Measurements from ENCODE around the gene TMEM51.

The TMEM51 gene

DNA sequence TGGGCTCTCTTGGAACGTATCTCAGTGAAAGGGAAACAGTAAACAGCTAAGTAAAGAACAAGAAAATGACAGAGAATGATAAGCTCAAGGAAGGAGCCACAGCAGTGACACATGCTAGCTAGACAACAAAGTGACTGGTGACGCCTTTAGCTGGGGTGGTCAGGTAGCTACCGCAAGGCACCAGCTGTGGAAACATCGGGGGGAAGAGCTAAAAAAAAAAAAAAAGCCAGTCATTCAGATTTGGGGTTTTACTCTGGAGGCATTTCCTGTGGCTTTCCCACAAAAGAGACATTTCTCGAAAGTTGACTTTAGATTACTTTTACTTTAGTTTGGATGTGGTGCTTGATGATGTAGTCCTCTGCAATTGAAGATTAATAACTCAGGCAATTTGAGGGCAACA lies 95.5 kb downstream of the TMEM51 start:
- DNase-seq, result peak in 3 of 5 experiments; percentile 28 to 94 (median 72)

DNA sequence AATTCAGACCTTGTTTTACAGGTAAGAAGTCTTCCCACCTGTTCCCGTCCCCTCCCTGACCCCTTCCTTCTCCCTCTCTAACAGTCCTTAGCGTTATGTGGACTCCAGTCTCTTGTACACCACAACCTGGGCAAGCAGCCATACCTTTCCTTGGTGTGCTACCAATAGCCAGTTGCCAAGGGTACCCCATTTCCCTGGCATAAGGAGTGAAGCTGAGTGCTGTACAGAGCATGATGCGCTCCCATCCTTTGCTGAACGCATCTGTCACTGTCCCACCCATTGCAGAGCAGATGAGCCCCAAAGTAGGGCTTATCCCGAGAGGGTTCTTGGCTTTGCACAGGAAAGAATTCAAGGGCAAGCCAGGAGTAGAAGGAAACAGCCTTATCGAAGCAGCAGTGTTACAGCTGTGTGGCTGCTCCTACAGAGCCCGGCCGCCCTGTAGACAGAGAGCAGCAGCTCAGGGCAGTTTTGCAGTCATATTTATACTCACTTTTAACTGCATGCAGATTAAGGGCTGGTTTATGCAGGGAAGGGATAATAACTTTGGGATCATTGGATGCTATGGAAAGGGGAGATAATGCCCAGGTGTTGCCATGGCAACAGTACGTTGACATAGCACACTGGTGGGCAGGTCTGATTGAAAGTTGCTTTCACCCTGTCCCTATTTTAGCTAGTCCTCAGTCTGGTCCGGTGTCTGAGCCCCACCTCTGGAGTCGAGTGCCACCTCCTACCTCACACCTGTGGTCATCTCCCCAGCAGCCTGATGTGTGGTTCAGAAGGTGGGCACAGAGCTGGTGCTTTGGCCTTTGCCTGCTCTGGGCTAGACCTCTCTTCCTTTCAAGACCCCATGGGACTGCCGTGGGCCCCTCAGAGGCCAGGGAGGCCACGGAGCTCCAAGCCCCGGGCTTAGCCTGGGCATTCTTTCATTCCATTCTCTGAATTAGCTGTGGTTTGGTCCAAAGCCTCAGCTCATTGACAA lies 98.6 kb downstream of the TMEM51 start:
- no peak for DNase-seq

DNA sequence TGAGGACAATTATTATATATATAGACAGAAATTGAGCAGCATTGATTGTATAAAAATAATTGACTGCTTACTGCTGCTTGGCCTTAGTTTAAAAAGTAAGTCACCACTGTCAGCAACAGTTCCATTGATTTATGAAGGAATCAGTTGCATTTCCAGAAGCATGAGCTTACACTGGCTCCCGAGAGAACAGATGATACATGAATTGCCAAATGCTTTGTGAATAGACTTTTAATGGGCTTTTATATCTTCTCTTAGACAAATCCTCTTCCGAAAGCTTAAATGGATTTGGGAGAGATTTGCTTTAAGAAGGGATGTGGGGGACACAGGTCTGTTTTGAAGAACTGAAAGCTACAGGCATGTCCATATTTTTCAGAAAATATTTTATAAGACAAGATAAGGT lies 101.0 kb downstream of the TMEM51 start:
- no peak for DNase-seq

DNA sequence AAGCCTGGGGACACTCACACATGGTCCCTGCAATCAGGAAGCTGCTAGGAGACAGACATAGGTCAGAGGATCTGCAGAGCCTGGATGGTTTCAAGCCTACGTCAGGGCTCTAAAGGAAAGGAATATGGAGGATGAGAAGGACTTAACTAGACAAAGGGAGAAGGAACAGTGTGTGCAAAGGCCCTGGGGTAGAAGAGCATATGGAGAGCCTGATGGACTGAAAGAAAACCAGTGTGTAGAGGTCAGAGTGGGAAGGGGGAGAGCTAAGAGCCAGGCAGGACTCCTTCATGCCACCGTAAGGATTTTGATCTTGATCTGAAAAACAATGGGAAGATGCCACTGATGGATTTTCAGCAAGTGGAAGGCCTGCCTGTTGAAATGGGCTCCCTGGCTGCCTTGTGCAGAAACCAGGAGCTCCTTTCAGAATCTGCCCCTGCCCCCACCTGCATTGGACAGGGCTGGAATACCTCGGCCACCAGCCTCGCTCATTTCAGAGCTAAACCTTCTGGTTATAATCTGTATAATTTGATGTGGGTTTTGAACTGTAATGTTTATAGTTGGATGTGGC lies 102.1 kb downstream of the TMEM51 start:
- no peak for DNase-seq

DNA sequence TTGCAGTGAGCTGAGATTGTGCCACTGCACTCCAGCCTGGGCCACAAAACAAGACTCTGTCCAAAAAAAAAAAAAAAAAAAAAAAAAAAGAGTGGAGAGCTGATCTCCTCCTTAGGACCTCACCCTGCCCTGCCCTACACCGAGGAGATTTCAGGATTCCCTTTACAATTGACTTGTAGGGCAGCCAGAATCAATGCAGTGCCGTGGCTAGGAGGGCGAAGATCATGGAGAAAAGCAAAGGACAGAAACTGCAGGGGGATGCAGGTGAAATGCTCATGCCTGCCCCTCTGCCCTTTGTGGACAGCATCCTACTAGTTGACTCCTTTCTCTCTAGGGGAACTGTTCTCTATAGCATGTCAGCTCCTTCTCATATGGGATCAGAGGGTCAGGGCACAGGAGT lies 103.0 kb downstream of the TMEM51 start:
- no peak for DNase-seq

DNA sequence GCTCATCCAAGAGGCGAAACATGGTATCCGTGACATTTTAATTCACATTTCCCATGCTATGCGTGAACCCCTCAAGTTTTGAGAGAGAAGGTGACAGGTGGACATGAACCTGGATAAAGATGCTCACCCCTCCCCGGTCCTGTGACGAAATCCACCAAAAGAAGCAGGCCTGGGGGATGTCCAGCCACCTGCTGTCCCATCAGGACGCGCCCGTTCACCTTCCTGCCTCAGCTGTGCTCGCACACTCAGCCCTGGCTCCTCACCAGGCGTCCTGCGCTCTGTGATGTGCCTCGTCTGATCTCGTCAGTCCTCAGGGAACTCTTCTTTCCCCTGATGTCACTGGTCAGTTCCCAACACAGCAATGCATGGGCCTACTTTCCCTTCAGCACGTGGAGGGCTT lies 103.8 kb downstream of the TMEM51 start:
- DNase-seq, result no peak

DNA sequence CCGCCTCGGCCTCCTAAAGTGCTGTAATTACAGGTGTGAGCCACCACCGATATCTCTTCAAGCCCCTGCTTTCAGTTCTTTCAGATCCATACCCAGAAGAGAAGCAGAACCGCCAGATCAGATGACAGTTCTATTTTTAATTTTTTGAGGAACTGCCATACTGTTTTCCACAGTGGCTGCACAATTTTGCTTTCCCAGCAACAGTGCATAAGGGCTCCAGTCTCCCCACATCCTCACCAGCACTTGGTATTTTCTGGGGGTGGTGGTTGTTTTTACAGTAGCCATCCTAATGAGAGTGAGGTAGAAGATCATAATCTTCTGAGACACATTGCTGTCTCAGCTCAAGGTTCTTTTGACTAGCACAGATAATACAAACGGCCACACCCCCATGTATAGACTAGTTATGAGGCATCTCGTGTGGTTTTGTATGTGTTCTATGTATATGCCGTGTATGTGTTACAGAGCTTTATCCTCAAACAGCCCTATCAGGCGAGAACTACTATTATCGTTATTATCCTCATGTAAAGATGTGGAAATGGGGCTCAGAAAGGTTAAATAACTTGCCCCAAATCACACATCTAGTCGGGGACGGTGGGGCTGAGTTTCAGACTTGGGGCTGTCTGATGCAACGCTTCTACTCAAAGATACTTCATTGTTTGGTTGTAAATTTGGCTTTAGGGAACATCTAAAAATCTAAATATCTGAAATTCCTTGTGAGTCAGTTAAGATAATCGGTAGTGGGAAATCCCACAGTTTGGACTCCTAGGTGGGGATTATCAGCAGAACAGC lies 105.5 kb downstream of the TMEM51 start:
- DNase-seq, result peak in 1 of 5 experiments; percentile 28

DNA sequence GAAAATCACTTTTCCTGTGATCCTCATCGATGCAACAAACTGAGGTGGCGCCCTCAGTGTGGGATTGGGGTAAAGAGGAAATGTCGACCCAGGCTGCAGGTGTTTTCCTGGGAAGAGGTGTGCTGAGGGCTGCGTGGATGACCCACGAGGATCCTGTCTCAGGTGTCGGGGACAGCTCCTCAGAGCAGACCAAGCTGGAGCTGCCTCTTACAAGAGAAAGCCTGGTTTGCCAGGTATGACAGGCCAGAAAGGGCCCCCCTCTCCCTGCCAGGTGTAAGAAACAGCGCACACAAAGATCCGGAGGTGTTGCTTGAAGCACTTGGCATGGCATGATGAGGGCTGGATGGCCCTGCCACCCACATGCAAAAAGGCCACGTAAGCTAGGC lies 106.1 kb downstream of the TMEM51 start:
- DNase-seq, result no peak

DNA sequence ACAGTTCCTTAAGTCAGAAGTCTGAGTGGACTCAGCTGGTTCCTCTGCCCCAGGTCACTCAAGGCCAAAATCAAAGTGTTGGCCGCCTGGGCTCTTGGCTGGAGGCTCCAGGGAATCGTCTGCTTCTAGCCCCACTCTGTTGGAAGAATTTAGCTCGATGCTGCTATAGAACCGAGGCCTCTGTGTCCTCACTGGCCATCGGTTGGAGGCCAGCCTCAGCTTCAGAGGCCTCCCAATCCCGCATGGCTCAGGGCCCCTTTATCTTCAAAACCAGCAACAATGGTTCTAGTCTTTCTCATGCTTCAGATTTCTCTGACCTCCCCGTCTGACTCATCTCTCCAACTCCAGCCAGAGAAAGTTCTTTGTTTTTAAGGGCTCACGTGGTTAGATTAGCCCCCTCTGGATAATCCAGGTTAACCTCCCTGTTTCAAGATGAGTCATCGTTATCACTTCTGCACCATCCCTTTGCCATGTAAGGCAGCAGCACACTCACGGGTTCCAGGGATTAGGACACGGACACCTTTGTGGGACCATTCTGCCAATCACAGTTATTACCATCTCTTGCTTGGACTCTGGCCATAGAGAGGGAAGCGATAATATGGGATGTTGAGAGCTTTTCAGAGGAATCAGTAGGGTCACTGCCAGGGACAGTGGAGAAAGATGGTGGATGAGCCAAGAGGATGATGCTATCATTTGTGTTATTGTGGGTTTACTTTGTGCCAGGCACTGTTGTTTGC lies 107.0 kb downstream of the TMEM51 start:
- DNase-seq, result no peak

DNA sequence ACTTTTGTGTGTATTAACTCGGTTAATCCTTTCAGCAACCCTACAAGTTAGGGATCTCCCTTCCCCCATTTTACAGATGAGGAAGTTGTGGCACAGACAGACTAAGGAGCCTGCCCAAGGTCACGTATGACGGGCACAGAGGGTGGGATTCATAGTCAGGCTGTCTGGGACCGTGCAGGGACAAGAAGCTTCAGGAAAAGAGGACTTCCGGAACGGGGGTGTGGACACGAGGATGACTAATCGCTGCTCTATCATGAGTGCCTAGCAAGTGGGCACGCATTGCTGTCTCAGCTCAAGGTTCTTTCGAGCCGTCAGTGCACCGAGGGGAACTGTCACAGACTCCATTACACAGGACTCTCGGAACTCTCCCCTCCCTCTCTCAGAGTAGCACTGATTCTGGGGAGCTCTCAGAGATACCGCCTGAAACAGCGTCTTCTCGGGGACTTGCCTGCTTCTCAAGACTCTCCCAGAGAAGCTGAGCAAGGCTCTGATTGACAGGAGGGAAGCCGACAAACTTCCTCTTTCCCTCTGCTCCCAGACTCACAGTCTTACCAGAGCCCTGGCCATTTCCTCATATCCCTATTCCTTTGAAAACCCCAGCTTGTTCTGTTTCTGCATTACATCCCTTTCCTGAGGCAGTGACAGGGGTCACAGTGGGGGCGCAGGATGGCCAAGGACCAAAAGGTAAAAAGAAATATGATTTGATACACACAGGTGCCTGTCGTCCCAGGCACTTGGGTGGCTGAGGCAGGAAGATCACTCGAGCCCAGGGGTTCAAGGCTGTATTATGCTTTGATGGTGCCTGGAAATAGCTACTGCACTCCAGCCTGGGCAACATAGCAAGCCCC lies 107.8 kb downstream of the TMEM51 start:
- no peak for DNase-seq

DNA sequence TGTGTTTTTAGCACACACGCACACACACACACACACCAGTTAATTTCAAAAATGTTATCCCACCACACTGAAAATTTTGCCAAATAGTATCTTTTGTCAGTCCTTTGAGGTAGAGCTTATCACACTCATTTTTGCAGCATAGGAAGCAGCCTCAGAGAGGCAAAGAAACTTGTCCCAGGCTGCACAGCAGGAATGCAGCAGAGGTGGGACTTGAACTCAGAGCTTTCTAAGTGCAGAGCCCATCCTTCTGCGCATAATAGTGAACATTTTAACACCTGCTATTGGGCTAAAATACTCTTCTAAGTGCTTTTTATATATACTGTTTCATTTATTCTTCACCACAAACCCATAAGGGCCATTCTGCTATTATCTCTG lies 108.4 kb downstream of the TMEM51 start:
- DNase-seq, result no peak

DNA sequence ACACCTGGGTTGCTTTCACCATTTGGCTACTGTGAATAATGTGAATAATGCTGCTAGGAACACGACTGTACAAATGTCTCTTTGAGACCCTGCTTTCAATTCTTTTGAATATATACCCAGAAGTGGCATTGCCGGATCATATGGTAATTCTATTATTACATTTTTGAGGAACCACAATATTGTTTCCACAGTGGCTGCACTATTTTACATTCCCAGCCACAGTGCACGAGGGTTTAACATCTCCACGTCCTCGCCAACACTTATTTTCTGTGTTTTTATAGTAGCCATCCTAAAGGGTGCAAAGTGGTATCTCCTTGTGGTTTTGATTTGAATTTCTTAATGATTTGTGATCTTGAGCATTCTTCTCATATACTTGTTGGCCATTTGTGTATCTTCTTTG lies 109.2 kb downstream of the TMEM51 start:
- DNase-seq, result no peak

DNA sequence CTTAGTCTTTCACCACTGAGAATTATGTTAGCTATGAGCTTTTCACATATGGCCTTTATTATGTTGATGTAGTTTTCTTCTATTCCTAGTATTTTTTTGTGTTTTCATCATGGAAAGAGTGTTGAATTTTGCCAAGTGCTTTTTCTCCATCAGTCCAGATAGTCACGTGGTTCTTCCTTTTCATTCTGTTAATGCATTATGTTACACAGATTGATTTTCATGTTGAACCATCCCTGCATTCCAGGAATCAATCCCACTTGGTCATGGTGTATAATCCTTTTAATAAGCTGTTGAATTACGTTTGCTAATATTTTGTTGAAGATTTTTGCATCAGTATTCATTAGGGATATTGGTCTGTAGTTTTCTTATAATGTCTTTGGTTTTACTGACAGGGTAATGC lies 111.2 kb downstream of the TMEM51 start:
- DNase-seq, result no peak
